Activated T-cell treated with anti-CD3 and anti-CD28 coated beads for 48 hours (primary cell): Measurements from ENCODE around the gene PAXX.
"Not testable (repeated sequence)": the region's sequence is repeated elsewhere in the genome, so short reads cannot be mapped to it uniquely, and the experiment has no call there.

Experiments
- DNase-seq: peaks from one replicate; pipeline ENCODE4 v3.0.0-alpha.2; 2020; ENCODE audit warnings: low read depth

PAXX gene

GRCh38 chr9:137002646-137003041 is 10.4 kb downstream of the PAXX start:
- DNase-seq: no peak

DNA sequence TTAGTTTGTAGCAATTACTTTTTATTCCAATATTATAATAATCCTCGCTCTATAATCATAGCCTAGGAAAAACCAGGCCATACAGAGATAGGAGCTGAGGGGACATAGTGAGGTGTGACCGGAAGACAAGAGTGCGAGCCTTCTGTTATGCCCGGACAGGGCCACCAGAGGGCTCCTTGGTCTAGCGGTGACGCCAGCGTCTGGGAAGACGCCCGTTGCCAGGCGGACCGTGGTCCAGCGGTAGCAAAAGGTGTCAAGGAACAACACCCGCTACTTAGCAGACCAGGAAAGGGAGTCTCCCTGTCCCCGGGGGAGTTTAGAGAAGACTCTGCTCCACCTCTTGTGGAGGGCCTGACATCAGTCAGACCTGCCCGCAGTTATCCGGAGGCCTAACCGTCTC is 12.1 kb downstream of the PAXX start:
- DNase-seq: not testable (repeated sequence)

GRCh38 chr9:137006116-137007003 is 14.1 kb downstream of the PAXX start:
- DNase-seq: no peak

DNA sequence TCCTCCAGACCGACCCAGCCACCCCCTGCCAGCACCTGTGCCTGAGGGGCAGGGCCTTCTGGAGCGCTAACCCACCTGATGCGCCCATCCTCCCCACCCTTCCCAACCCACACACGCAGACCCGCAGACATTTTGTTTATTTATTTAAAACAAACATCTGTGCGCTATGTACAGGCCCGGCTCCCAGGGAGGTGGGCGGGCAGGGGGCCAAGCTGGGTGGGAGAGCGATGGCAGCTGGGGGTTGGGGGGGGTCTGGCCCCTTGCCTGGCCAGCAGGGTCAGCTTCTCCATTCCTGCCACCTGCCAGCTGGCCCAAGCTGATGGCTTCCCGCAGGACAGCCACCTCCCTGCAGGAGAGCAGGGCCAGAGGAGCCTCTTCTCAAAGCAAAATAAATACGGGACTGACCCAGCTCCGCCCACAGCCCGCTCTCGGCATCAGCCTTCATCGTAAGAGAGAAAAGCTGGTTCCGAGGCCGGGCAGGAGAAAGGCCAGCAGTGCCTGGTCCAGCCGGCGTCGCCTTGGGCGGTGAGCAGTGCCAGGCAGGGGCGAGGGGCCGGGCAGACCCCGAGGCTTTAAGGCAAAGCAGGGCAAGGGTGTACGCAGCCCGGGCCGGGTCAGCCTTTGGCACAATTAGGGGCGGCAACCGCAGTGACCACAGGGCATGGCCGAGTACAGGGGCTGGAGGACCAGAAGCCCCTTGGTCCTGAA is 15.0 kb downstream of the PAXX start:
- no peak for DNase-seq

DNA sequence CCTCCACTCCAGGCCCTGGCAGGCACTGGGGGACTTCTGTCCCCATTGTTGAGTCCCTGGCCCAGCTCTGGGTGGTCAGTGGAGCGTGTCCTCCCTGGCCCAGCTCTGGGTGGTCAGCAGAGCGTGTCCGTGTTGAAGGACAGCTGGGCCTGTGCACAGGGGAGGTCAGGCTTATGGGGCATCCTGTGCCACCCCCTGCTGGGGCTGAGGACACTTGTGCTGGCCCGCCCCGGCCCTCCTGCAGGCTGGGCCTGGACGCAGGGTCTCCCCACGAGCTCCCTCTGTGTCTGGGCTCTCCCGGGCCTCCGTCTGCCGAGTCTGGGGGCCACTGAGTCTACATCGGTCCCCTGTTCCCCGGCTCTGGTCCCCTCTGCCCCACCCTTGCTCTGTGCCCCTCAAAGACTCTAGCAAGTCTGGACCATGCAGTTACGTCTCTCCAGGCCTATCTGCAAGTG is 15.6 kb downstream of the PAXX start:
- no peak for DNase-seq

DNA sequence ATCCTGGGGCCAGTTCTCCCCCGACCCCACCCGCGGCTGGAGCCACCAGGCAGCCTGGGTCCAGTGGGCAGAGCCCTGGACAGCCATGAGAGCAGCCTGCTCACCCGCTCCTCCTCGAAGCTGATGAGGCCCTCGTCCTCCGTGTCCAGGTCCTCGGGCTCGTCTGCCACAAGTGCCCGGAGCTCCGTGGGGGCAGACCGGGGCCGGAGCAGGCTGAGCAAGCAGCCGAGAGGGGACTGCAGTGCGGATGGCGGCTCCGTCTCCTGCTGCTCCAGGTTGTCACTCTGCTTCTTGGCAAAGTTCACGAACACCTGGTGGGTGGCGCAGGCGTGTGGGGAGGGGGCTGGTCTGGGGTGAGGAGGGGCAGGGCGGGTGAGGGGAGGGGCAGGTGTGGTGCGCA is 16.1 kb downstream of the PAXX start:
- DNase-seq: no peak

DNA sequence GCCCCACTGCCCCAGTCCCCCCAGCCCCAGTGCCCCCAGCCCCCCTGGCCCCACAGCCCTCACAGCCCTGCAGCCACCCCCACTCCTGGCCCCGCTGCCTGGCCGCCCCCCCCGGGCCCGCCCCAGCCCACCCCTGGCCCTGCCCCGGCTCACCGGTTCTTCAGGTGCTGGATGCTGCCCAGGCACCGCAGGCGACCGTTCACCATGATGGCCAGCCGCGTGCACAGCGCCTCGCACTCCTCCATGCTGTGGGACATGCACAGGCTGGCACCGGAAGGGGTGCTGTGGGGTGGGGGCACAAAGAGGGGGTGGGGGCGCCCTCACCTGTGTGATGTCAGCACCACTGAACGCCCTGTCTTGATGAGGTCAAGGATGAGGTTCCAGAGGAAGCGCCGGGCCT is 17.0 kb downstream of the PAXX start:
- DNase-seq: no peak

DNA sequence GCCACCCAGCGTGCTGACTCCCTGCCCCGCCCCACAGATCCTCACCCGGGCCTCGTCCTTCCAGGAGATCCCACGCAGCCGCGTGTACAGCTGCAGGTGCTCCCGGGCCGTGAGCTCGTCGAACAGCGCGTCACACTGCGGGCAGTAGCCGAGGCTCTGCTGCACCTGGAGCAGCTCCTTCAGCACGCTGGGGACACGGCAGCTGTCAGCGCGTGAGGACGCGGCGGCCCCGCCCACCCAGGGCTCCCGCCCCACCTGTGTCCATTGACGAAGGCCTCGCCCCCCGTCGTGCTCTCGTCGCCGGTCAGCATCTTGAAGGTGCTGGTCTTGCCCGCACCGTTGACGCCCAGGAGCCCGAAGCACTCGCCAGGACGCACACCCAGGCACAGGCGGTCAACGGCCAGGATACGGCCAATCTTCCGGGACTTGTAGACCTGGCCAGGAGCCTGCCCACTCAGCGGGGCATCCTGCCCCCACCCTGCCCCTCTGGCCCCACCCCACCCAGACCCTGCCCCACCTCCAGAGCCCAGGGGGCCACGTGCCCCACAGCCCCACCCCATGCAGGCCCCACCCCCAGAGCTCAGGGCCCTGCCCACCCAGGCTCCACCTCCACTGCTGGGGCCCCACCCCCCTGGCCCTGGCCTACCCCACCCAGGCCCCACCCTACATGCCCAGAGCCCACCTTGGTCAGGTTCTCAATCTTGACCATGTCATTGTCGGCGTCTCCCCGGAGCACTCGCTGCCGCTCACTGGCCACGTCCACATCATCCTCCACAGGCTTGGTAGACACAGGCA is 17.9 kb downstream of the PAXX start:
- DNase-seq: no peak

GRCh38 chr9:137011156-137011555 is 18.9 kb downstream of the PAXX start:
- DNase-seq: no peak

DNA sequence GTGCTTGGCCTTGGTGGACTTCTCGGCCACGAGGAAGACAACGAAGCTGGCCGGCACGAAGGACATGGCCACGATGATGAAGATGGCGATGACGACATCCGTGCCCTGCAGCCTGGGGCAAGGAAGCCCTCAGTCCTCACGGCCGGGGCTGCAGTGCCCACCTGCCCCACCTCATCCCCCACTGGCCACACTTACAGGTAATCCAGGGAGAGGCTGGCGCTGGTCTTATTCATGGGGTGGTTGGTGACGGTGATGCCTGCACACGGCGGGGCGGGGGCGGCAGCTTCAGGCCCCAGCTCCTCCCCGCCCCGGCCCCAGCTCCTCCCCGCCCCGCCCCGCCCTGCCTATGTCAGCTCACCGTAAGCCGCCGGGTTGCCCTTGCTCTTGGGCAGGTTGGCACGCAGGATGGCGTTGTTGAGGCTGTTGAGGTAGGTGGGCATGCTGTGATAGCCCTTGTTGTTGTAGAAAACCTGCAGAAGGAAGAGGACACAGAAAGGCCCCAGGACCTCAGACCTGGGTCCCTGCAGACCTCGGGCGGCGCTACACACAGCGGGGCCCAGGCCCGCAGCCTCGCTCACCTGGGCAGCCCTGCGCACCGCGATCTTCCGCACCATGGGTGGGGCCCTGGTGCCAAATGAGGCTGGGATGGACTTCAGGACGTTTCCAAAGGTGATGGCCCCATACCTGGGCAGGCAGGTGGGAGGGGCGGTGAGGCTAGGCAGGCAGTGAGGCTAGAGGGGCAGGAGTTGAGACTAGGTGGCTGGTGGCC is 19.9 kb downstream of the PAXX start:
- no peak for DNase-seq

GRCh38 chr9:137012694-137013570 is 20.7 kb downstream of the PAXX start:
- DNase-seq: no peak

DNA sequence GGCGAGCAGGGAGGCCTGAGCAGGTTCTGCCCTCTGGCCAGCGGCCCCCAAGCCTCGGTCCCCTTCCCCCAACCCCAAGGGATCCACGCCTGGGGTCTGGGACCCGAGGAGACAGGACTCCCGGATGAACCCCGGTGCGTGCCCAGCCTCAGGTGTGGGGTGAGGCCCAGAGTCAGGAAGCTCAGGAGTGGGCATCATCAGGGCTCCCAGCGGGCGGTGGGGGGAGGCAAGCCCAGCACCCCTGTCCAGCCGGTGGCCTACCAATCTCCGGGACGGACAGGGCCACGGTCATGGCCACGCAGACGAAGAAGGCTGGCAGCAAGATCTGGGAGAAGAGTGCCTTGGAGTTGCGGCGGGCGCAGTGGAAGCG is 21.3 kb downstream of the PAXX start:
- no peak for DNase-seq

GRCh38 chr9:137014166-137014565 is 21.9 kb downstream of the PAXX start:
- no peak for DNase-seq

GRCh38 chr9:137014776-137015539 is 22.7 kb downstream of the PAXX start:
- no peak for DNase-seq

DNA sequence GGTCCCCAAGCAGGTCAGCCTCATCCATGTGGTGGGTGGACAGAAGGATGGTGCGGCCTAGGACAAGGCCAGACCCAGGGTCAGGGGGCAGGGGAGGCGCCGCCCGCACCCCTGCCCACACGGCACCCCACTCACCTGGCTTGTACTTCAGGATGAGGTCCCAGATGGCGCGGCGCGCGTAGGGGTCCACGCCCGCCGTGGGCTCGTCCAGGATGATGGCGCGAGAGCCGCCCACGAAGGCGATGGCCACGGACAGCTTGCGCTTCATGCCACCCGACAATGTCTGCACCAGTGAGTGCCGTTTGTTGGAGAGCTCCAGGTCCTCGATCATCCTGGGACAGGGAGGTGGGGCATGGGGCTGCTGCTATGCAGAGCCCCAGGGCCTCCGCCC is 23.3 kb downstream of the PAXX start:
- DNase-seq: no peak

DNA sequence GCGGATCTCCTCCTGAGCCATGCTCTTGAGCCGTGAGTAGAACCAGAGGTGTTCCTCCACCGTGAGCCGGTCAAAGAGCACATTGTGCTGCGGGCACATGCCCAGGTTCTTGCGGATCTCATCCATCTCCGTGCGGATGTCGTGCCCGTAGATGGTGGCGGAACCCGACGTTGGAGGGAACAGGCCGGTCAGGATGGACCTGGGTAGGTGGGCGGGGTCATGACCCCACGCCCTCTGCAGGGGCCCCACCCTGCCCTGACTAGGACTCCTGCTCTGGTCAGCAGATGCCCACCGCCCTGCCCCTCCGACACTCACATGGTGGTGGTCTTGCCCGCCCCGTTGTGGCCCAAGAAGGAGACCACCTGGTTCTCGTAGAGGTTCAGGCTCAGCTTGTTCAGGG is 23.8 kb downstream of the PAXX start:
- DNase-seq: no peak

- DNase-seq: no peak
Measured at GRCh38 chr9:137016436-137016835, 24.2 kb downstream of the PAXX start.

DNA sequence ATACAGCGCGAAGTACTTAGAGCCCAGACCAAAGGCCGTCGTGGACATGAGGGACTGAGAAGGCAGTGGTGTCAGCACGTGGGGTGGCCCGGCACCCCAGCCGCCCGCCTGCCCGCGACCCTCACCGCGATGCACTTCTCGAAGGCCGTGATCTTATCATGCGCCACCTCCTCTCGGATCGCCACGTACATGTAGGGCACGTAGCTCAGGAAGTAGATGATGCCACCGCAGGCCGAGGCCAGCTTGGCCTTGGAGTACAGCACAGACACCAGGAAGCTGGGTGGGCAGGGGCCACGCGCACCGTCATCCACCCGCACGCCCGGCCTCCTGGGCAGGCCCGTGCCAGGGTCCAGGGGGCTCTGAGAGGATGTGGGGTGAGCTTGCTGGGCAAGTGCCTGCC is 24.8 kb downstream of the PAXX start:
- no peak for DNase-seq

DNA sequence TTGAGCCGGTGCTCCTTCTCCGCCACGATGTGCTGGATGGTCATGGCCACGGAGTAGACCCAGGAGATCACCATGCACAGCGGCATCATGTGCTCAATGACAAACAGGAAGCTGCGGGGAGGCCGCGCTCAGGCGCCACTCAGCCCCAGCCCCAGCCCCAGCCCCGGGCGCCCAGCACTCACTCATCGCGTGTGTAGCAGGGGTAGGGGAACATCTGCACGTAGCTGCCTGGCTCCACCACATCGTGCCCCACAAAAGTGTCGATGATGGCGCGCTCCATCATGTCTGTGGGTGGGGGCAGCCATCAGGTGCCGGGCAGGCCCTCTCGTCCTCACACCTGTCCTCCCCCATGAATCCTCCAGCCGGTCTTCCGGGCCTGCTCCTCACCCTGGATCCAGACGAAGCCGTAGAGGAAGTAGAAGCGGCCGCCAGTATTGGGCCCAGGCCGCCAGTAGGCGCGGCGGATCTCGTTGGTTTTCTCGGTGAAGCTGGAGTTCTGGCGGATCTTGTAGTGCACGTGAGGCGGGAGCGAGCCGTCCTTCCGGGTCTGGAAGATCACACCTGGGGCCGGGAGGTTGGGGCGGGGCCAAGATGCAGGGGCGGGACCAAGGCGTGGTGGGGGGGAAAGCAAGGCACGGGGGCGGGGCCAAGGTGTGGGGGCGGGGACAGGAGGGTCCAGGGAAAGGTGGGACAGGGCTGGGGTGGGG is 25.7 kb downstream of the PAXX start:
- no peak for DNase-seq
